Measurements from ENCODE around the gene MAP7. TPM values are rescaled to one million over a fixed set of nuclear protein-coding genes. Genes with fewer than 3 reads are reported as not detected.

MAP7 gene
- total and polyA plus RNA-seq, 9 of the 15 experiments (the other 6 are each of a cell fraction or from before 2014, with no cell fraction given): 0.76 to 7.7 (median 3.9) TPM

GRCh38 chr6:136403110-136403980 is 146.9 kb downstream of the MAP7 start (continued):
- TF ChIP-seq JUNB (CRISPR knock-in tag; conservative IDR thresholded peaks at IDR 0.05) (peak; percentile 58; the same call in 1 of the 2 replicates), ZBTB34 (CRISPR knock-in tag; IDR thresholded peaks at IDR 0.05) (no peak), JUND (IDR thresholded peaks at IDR 0.05; ENCODE audit: borderline replicate concordance, low read depth, low read length) (peak; percentile 97), JUND (tag; IDR thresholded peaks at IDR 0.05; ENCODE audit: borderline replicate concordance, low read depth, low read length) (peak; percentile 98), POLR3G (IDR thresholded peaks at IDR 0.05; ENCODE audit: extremely low read depth, insufficient read length, insufficient replicate concordance) (no peak), NR2F6 (CRISPR knock-in tag; IDR thresholded peaks at IDR 0.05) (0 out of 2 replicates have a peak, but pooled peaks have one; percentile 15), E2F1 (CRISPR knock-in tag; IDR thresholded peaks at IDR 0.05) (no peak), TCF3 (CRISPR knock-in tag; IDR thresholded peaks at IDR 0.05) (peak; percentile 74), RBM22 (IDR thresholded peaks at IDR 0.05; ENCODE audit: low read depth, low read length, poor library complexity, severe bottlenecking) (no peak), MAFK (IDR thresholded peaks at IDR 0.05; ENCODE audit: low read length) (peak; percentile 92), ZNF766 (CRISPR knock-in tag; conservative IDR thresholded peaks at IDR 0.05) (0 out of 2 replicates have a peak, but pooled peaks have one; percentile 38), ARID3A (IDR thresholded peaks at IDR 0.05; ENCODE audit: borderline replicate concordance, low read depth, low read length) (peak; percentile 95; the same call in 1 of the 2 replicates), ZBTB7A (IDR thresholded peaks at IDR 0.05; ENCODE audit: borderline replicate concordance, control insufficient read depth, low read depth, low read length) (no peak), NRF1 (conservative IDR thresholded peaks at IDR 0.05 in 1 of 2, IDR thresholded peaks at IDR 0.05 in 1 of 2) (0 out of 4 replicates have a peak, but pooled peaks of 1 of the 2 experiments have one; percentile 2), BCL6 (CRISPR knock-in tag; IDR thresholded peaks at IDR 0.05) (no peak), SMARCE1 (IDR thresholded peaks at IDR 0.05) (peak; percentile 65), EZH2 (IDR thresholded peaks at IDR 0.05; ENCODE audit: borderline replicate concordance, low read depth, low read length) (no peak), CHAMP1 (IDR thresholded peaks at IDR 0.05) (peak; percentile 54; the same call in 1 of the 2 replicates)
